ENCODE measurements around the gene TSPAN18. TPM values are rescaled to one million over a fixed set of nuclear protein-coding genes. Genes with fewer than 3 reads are reported as not detected.

The TSPAN18 gene
- total and polyA plus RNA-seq, 2 of the 4 experiments (the other 2 are of a cell fraction) = 0.36 to 1.1 TPM

DNA sequence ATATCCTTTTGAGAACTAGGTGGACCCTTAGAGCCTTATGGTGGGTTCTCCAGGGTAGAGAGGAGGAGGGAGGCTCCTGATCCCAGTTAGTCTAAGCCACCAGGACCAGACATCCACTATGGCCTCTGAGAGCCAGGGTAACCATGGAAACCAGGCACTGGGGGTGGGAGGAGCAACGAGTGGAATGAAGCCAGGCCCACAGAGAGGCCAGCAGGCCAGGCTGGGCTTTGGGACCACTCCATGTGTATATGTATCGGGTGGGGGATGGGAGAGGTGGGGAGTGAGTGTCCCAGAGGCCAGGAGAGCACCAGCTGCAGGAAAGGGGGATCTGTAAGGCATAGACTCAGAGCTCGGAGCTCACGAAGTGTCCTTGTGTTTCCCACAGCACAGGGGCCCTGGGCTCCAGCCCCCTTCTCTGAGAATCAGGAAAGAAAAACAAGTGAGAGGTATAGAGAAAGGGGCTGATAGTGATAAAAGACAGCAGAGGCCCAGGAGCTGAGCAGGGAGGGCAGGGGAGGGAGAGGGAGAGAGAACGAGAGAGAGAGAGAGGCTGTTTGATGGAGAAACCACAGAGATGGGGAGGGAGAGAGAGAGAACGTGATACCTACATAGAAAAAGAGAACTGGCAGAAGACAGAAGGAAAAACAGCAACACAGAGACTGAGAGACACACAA lies 15.5 kb upstream of the TSPAN18 start:
- Histone ChIP-seq H3K23ac (ENCODE audit: low read depth, low read length) (no peak overlapping the region), H3K56ac (ENCODE audit: extremely low read depth, insufficient read depth, low read length) (no peak overlapping the region), H3K14ac (replicated peaks; ENCODE audit: low read depth, low read length) (no peak overlapping the region), H2BK5ac (ENCODE audit: low read depth, low read length, poor library complexity, severe bottlenecking) (no peak overlapping the region), H3K9ac (ENCODE audit: low read depth, low read length) (no peak overlapping the region), H3K4me3 (ENCODE audit: insufficient read depth, low read depth, low read length) (no peak overlapping the region), H3K36me3 (ENCODE audit: control insufficient read depth, insufficient read depth, low read length) (no peaks in the 10 kb centered on the region), H4K5ac (ENCODE audit: low read depth, low read length) (no peak overlapping the region), H2AK9ac (replicated peaks; ENCODE audit: low read depth, low read length, poor library complexity) (no peak overlapping the region), H3K4me1 (ENCODE audit: control insufficient read depth, insufficient read depth, low read length) (no peaks in the 10 kb centered on the region), H3K9me3 (ENCODE audit: control insufficient read depth, insufficient read depth, low read length) (peaks cover 5% of the 10 kb centered on the region), H3K4me2 (ENCODE audit: low read depth, low read length) (no peak overlapping the region), H2AFZ (replicated peaks; ENCODE audit: low read length, poor library complexity) (no peak overlapping the region), H2BK15ac (ENCODE audit: low read depth, low read length) (no peak overlapping the region), H3K4ac (ENCODE audit: low read depth, low read length) (no peak overlapping the region), H3K27me3 (ENCODE audit: control insufficient read depth, insufficient read depth, low read length) (peaks cover 42% of the 10 kb centered on the region), H2AK5ac (ENCODE audit: low read depth, low read length) (no peak overlapping the region), H3K18ac (ENCODE audit: low read depth, low read length) (no peak overlapping the region), H4K20me1 (ENCODE audit: insufficient read depth, low read length) (no peaks in the 10 kb centered on the region), H2BK120ac (ENCODE audit: low read depth, low read length) (no peak overlapping the region), H4K91ac (ENCODE audit: insufficient read depth, low read depth, low read length) (no peak overlapping the region), H3K9me1 (ENCODE audit: insufficient read depth, low read length) (no peaks in the 10 kb centered on the region), H3K27ac (ENCODE audit: insufficient read depth, low read length) (no peak overlapping the region), H3K79me1 (ENCODE audit: low read depth in 1 of 2, low read length in 2 of 2) (no peaks in the 10 kb centered on the region), H4K8ac (ENCODE audit: low read depth in 2 of 2, low read length in 2 of 2) (no peak overlapping the region), H2BK20ac (ENCODE audit: low read depth, low read length) (no peak overlapping the region)
- DNase-seq (no peak), ATAC-seq (ENCODE audit: low read depth) (no peak)
- intact Hi-C loops (cut with micrococcal nuclease) (no loop called here), in situ Hi-C loops (cut with MboI; ENCODE audit: low sequenced_read_pairs) (loop anchor here (5.0 kb wide), 1 partner anchor 84 kb away; no protein-coding TSS in a partner anchor), dilution Hi-C loops (cut with HindIII; ENCODE audit: low sequenced_read_pairs, unreplicated experiment) (no loop called here)
- POLR2A ChIA-PET (ENCODE audit: unreplicated experiment) = no interaction called here
- CTCF ChIA-PET = no interaction called here
- BruUV-seq (replicated peaks) = no TSS peak
- TF ChIP-seq RCOR1 (IDR thresholded peaks at IDR 0.05; ENCODE audit: insufficient replicate concordance, low read length) (no peak), POLR2A (IDR thresholded peaks at IDR 0.05; ENCODE audit: low read depth, low read length) (no peak)
- TF ChIP-seq, protein P1, sequence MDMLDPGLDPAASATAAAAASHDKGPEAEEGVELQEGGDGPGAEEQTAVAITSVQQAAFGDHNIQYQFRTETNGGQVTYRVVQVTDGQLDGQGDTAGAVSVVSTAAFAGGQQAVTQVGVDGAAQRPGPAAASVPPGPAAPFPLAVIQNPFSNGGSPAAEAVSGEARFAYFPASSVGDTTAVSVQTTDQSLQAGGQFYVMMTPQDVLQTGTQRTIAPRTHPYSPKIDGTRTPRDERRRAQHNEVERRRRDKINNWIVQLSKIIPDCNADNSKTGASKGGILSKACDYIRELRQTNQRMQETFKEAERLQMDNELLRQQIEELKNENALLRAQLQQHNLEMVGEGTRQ (IDR thresholded peaks at IDR 0.05; ENCODE audit: low read depth, low read length) = no peak
- 33% methylated on average over 5 of the region's 6 CpGs; no CpG with 5 or more reads in 1 of the 2 experiments for WGBS, 2 experiments (ENCODE audit: extremely low coverage in 2 of 2, insufficient read length in 1 of 2)

Data from IMR-90 (cell line).